ENCODE measurements around the gene AUTS2. TPM values are rescaled to one million over a fixed set of nuclear protein-coding genes. Genes with fewer than 3 reads are reported as not detected.

Gene AUTS2
- total RNA-seq, 2 experiments from 2014 or later, result 2.4 to 3.0 TPM

DNA sequence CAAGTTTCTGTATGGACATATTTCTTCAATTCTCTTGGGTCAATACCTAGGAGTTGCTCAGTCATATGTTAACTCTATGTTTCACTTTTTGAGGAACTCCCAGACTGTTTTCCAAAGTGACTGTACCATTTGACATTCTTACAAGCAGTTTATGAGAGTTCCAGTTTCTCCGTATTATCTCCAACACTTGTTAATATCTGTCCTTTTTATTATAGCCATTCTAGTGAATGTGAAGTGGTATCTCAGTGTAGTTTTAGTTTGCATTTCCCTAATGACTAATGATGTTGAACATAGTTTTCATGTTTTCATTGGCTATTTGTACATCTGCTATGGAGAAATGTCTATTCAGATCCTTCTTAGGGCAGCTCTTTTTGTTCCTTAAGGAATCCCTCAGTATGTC lies 1002.7 kb downstream of the AUTS2 start:
- CTCF ChIA-PET, result no interaction called here
- no peaks in the 10 kb centered on the region for H3K4me1 Mint-ChIP-seq
- DNase-seq, result no peak
- no peak overlapping the region for H3K4me3 Mint-ChIP-seq
- intact Hi-C loops (cut with DNase I, micrococcal nuclease), result no loop called here
- peaks cover 29% of the 10 kb centered on the region for H3K27me3 Mint-ChIP-seq
- POLR2A ChIA-PET, result no interaction called here
- H3K9me3 Mint-ChIP-seq (ENCODE audit: low read depth), result peaks cover 13% of the 10 kb centered on the region
- H3K36me3 Mint-ChIP-seq (ENCODE audit: low read depth), result peaks cover 3% of the 10 kb centered on the region
- no peak overlapping the region for H3K27ac Mint-ChIP-seq
- ATAC-seq, result no peak

DNA sequence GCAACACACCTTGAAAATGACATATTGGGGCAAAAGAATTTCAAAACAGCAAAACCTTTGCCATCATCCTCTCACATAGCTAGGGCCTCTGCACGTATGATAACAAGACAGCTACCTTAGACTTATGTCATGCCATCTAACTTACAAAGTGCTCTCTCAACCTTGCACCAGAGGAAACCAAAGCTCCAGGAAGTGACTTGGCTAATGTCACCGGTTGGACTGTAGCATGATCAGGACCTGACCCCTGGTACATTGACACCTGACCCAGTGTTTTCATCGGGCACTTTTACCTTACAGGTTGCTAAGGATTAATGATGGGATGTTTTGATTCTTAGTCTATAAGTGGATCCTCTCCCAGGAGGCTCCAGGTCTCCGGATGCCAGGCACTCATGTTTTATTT lies 1003.8 kb downstream of the AUTS2 start:
- Mint-ChIP-seq H3K4me3 (no peak overlapping the region), H3K27ac (no peak overlapping the region), H3K27me3 (peaks cover 21% of the 10 kb centered on the region), H3K4me1 (no peaks in the 10 kb centered on the region), H3K36me3 (ENCODE audit: low read depth) (peaks cover 3% of the 10 kb centered on the region), H3K9me3 (ENCODE audit: low read depth) (peaks cover 13% of the 10 kb centered on the region)
- DNase-seq (no peak), ATAC-seq (no peak)
- CTCF ChIA-PET, result no interaction called here
- POLR2A ChIA-PET, result no interaction called here
- intact Hi-C loops (cut with DNase I, micrococcal nuclease), result no loop called here

GRCh38 chr7:70607281-70607680 lies 1009.0 kb downstream of the AUTS2 start:
- DNase-seq (no peak), ATAC-seq (no peak)
- ChIA-PET POLR2A (no interaction called here), CTCF (no interaction called here)
- Mint-ChIP-seq H3K4me1 (no peaks in the 10 kb centered on the region), H3K27ac (no peak overlapping the region), H3K27me3 (no peaks in the 10 kb centered on the region), H3K9me3 (ENCODE audit: low read depth) (peaks cover 2% of the 10 kb centered on the region), H3K36me3 (ENCODE audit: low read depth) (no peaks in the 10 kb centered on the region), H3K4me3 (no peak overlapping the region)
- intact Hi-C loops (cut with DNase I, micrococcal nuclease), result no loop called here

GRCh38 chr7:70607759-70608158 lies 1009.5 kb downstream of the AUTS2 start:
- Mint-ChIP-seq H3K4me3 (no peak overlapping the region), H3K27me3 (no peaks in the 10 kb centered on the region), H3K27ac (no peak overlapping the region), H3K9me3 (ENCODE audit: low read depth) (peaks cover 2% of the 10 kb centered on the region), H3K4me1 (no peaks in the 10 kb centered on the region), H3K36me3 (ENCODE audit: low read depth) (no peaks in the 10 kb centered on the region)
- intact Hi-C loops (cut with DNase I, micrococcal nuclease), result no loop called here
- POLR2A ChIA-PET, result no interaction called here
- no peak for DNase-seq
- no peak for ATAC-seq
- CTCF ChIA-PET, result no interaction called here

DNA sequence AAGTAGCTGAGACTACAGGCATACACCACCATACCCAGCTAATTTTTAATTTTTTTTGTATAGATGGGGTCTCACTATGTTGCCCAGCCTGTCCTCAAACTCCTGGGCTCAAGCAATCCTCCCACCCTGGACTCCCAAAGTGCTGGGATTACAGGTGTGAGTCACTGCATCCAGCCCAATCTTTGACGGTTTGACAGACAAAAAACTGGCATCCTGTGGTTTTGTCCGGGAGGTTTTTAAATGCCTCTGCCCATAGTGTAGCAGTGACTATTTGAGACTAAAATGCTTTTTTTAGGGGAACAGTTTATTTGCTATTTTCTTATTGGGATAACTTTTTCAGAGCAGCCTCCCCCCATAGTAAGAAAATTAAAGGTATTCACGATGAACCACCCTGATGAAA lies 1010.0 kb downstream of the AUTS2 start:
- CTCF ChIA-PET, result no interaction called here
- intact Hi-C loops (cut with DNase I, micrococcal nuclease), result no loop called here
- Mint-ChIP-seq H3K4me3 (no peak overlapping the region), H3K9me3 (ENCODE audit: low read depth) (peaks cover 2% of the 10 kb centered on the region), H3K4me1 (no peaks in the 10 kb centered on the region), H3K27ac (no peak overlapping the region), H3K27me3 (no peaks in the 10 kb centered on the region), H3K36me3 (ENCODE audit: low read depth) (no peaks in the 10 kb centered on the region)
- DNase-seq (no peak), ATAC-seq (no peak)
- POLR2A ChIA-PET, result no interaction called here

- intact Hi-C loops (cut with DNase I, micrococcal nuclease), result no loop called here
Measured at GRCh38 chr7:70612811-70613210, 1014.5 kb downstream of the AUTS2 start.

GRCh38 chr7:70614237-70615045 lies 1016.2 kb downstream of the AUTS2 start:
- ChIA-PET POLR2A (interaction anchor here (0.6 to 0.7 kb wide), 2 partner anchors 39 to 111 kb away, joined by 4 to 6 read pairs; no protein-coding TSS in a partner anchor), CTCF (no interaction called here)
- intact Hi-C loops (cut with DNase I, micrococcal nuclease), result no loop called here
- Mint-ChIP-seq H3K36me3 (ENCODE audit: low read depth) (no peaks in the 10 kb centered on the region), H3K9me3 (ENCODE audit: low read depth) (no peaks in the 10 kb centered on the region), H3K27ac (no peak overlapping the region), H3K4me3 (no peak overlapping the region), H3K4me1 (no peaks in the 10 kb centered on the region), H3K27me3 (no peaks in the 10 kb centered on the region)
- ATAC-seq (no peak), DNase-seq (no peak)

More at GRCh38 chr7:70612811-70613210, 1014.5 kb downstream of the AUTS2 start:
- H3K9me3 Mint-ChIP-seq (ENCODE audit: low read depth), result no peaks in the 10 kb centered on the region
- H3K27ac Mint-ChIP-seq, result no peak overlapping the region
- H3K36me3 Mint-ChIP-seq (ENCODE audit: low read depth), result no peaks in the 10 kb centered on the region
- DNase-seq (no peak), ATAC-seq (no peak)
- POLR2A ChIA-PET, result no interaction called here
- no peaks in the 10 kb centered on the region for H3K4me1 Mint-ChIP-seq
- no peaks in the 10 kb centered on the region for H3K27me3 Mint-ChIP-seq
- CTCF ChIA-PET, result no interaction called here
- no peak overlapping the region for H3K4me3 Mint-ChIP-seq

GRCh38 chr7:70615066-70615606 lies 1016.9 kb downstream of the AUTS2 start:
- Mint-ChIP-seq H3K4me3 (no peak overlapping the region), H3K36me3 (ENCODE audit: low read depth) (no peaks in the 10 kb centered on the region), H3K9me3 (ENCODE audit: low read depth) (no peaks in the 10 kb centered on the region), H3K27ac (no peak overlapping the region), H3K4me1 (no peaks in the 10 kb centered on the region), H3K27me3 (no peaks in the 10 kb centered on the region)
- DNase-seq, result no peak
- ChIA-PET POLR2A (interaction anchor here (0.6 kb wide), 1 partner anchor 1903 kb away, joined by 3 read pairs; no protein-coding TSS in a partner anchor), CTCF (interaction anchor here (1.7 kb wide), 1 partner anchor 10 kb away, joined by 4 read pairs; no protein-coding TSS in a partner anchor)
- ATAC-seq, result no peak
- intact Hi-C loops (cut with DNase I, micrococcal nuclease), result no loop called here

DNA sequence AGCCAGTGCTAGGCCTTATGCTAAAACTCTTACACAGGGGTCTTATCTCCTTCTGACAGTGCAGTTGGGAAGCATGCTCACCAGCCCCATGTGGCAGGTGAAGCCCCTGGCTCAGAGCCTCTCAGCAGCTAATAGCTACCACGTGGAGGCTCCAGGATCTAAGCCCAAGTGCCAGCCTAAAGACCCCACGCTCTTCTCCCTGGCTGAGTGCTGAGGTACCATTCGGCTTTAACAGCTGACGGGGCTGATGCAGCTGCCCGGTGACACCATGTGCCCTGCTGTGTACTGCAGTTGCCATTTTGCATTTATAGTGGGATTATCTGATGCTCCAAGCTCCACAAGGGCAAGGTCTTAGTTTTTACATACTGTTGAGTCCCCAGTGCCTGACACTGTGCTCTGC lies 1017.9 kb downstream of the AUTS2 start:
- no peak for DNase-seq
- no peaks in the 10 kb centered on the region for H3K36me3 Mint-ChIP-seq (ENCODE audit: low read depth)
- CTCF ChIA-PET, result interaction anchor here (1.7 kb wide), 1 partner anchor 9 kb away, joined by 4 read pairs; no protein-coding TSS in a partner anchor
- no peaks in the 10 kb centered on the region for H3K27me3 Mint-ChIP-seq
- ATAC-seq, result no peak
- no peaks in the 10 kb centered on the region for H3K4me1 Mint-ChIP-seq
- H3K4me3 Mint-ChIP-seq, result no peak overlapping the region
- no peaks in the 10 kb centered on the region for H3K9me3 Mint-ChIP-seq (ENCODE audit: low read depth)
- intact Hi-C loops (cut with DNase I, micrococcal nuclease), result no loop called here
- POLR2A ChIA-PET, result no interaction called here
- no peak overlapping the region for H3K27ac Mint-ChIP-seq

DNA sequence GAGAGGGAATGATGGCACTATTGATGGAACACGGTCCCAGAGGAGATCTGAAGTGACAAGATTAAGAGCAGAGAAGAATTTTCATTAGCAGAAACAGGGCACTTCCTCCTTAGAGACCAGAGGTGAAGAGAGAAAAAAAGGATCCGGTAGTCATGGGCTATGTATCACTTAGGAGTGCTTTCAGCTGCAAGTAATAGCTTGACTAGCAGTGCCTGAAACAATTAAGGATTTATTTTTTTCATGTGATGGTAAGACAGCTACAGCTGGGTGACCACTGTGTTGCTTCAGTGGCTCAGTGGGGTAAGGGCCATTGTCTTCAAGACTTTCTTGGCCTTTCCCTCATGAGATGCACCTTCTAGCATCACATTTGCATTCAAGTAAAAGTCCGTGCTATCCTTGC lies 1018.5 kb downstream of the AUTS2 start:
- Mint-ChIP-seq H3K9me3 (ENCODE audit: low read depth) (no peaks in the 10 kb centered on the region), H3K4me1 (no peaks in the 10 kb centered on the region), H3K4me3 (no peak overlapping the region), H3K36me3 (ENCODE audit: low read depth) (no peaks in the 10 kb centered on the region), H3K27me3 (no peaks in the 10 kb centered on the region), H3K27ac (no peak overlapping the region)
- ChIA-PET POLR2A (no interaction called here), CTCF (interaction anchor here (0.7 to 1.7 kb wide), 2 partner anchors 9 to 48 kb away, joined by 3 to 4 read pairs; no protein-coding TSS in a partner anchor)
- intact Hi-C loops (cut with DNase I, micrococcal nuclease), result no loop called here
- DNase-seq (no peak), ATAC-seq (no peak)

- H3K27me3 Mint-ChIP-seq, result no peaks in the 10 kb centered on the region
- CTCF ChIA-PET, result no interaction called here
- H3K9me3 Mint-ChIP-seq (ENCODE audit: low read depth), result no peaks in the 10 kb centered on the region
- intact Hi-C loops (cut with DNase I, micrococcal nuclease), result no loop called here
- no peak for DNase-seq
- H3K36me3 Mint-ChIP-seq (ENCODE audit: low read depth), result no peaks in the 10 kb centered on the region
- H3K4me3 Mint-ChIP-seq, result no peak overlapping the region
- ATAC-seq, result no peak
- H3K4me1 Mint-ChIP-seq, result no peaks in the 10 kb centered on the region
- no peak overlapping the region for H3K27ac Mint-ChIP-seq
- POLR2A ChIA-PET, result interaction anchor here (0.6 kb wide), 1 partner anchor 1529 kb away, joined by 3 read pairs; no protein-coding TSS in a partner anchor
Measured at GRCh38 chr7:70618020-70618551, 1019.8 kb downstream of the AUTS2 start.

DNA sequence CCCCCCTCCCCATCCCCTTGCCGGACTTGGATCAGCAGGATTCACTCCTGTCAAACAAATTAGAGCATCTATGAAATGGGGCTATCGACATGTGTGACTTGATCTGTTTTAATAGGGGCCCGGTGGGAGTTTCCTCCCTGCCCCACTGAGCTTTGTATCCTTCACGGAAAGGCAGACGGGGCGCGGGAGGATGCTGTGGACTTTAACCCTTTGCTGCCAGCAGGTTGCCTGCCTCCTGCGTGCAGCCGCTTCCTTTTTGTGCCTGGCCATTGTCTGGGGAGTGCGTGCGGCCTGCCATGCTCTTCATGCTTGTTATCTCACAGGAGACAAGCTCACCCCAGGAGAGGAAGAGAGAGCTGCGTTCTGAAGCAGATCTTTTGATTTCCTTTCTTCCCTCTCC lies 1020.9 kb downstream of the AUTS2 start:
- Mint-ChIP-seq H3K27me3 (no peaks in the 10 kb centered on the region), H3K4me1 (no peaks in the 10 kb centered on the region), H3K36me3 (ENCODE audit: low read depth) (no peaks in the 10 kb centered on the region), H3K4me3 (no peak overlapping the region), H3K27ac (no peak overlapping the region), H3K9me3 (ENCODE audit: low read depth) (no peaks in the 10 kb centered on the region)
- intact Hi-C loops (cut with DNase I, micrococcal nuclease), result no loop called here
- ATAC-seq (no peak), DNase-seq (no peak)
- ChIA-PET CTCF (no interaction called here), POLR2A (interaction anchor here (0.6 kb wide), 1 partner anchor 94 kb away, joined by 3 read pairs; no protein-coding TSS in a partner anchor)
